ENCODE measurements around the gene CT45A8. TPM values are rescaled to one million over a fixed set of nuclear protein-coding genes. Genes with fewer than 3 reads are reported as not detected.
"Not testable (repeated sequence)": the region's sequence is repeated elsewhere in the genome, so short reads cannot be mapped to it uniquely, and the experiment has no call there.

CT45A8 gene, protein sequence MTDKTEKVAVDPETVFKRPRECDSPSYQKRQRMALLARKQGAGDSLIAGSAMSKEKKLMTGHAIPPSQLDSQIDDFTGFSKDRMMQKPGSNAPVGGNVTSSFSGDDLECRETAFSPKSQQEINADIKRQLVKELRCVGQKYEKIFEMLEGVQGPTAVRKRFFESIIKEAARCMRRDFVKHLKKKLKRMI
- polyA plus RNA-seq (2012; ENCODE audit: missing spikeins): not detected

- DNase-seq (ENCODE audit: insufficient read length); FAIRE-seq: not testable (repeated sequence)
Measured at GRCh38 chrX:135854438-135854837, at the start of gene CT45A8. Gene CT45A8 (minus strand): TSS chrX:135854538. CDS start chrX:135850783, 3,755 bp downstream.

DNA sequence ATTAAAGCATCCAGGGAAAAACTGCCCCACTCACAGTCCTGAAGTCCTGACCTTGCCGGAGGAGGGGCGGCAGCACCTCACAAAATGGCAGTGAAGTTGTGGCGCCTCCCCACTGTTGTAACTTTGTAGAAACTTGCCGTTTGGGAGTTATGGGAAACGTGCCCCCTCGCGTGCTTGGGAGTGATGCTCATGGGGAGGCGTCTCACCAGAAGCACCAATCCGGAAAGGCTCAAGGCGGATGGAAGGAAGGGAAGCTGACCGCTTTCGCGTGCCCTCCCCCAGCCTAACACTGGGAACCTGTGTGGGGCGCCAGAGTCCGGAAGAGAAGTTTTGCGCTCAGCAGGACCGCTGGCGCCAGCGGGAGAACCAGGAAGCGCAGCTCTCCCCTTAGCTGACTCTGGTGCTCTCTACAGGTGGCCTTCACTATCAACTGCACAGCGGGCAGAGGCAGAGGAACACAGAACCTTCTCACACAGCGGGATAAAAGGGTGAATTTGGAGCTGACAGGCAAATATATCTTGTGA, 39.0 kb upstream of the CT45A8 start, which contains the start of the genes CT45A10 and SAGE1:
Gene CT45A10 (minus strand): TSS at position 151 of the 524 bp plus-strand sequence. CDS start 8,100 bp downstream, outside the sequence.
Gene SAGE1 (plus strand): TSS at position 423 of the 524 bp plus-strand sequence. CDS start 2,527 bp downstream, outside the sequence.
- FAIRE-seq (no peak), DNase-seq (ENCODE audit: insufficient read length) (no peak)
- TF ChIP-seq TAF1 (IDR thresholded peaks at IDR 0.05; ENCODE audit: borderline replicate concordance, low read depth, low read length) (no peak), POLR2A (IDR thresholded peaks at IDR 0.05; ENCODE audit: low read depth, low read length) (no peak), POLR2AphosphoS5 (IDR thresholded peaks at IDR 0.05; ENCODE audit: low read depth, low read length) (no peak)

DNA sequence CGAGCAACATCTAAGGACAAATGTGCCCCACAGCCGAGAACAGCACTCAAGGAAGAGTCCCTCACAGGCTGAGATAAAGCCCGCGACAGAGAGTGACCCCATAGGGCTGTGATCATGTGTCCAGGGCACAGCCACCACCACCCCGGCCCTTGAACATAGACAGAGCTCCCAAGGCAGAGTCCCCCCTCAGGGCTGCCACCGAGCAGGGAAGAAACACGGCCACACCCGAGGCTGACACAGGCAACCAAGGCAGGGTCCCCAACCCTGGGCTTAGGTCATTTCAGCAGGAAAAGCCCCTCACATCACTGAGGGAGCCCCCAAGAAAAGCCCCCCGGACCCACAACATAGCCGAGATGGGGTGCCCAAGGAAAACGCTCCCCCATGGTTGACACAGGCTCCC, 38.4 kb upstream of the CT45A8 start:
- FAIRE-seq: no peak
- no peak for DNase-seq (ENCODE audit: insufficient read length)
- TF ChIP-seq POLR2A (IDR thresholded peaks at IDR 0.05; ENCODE audit: low read depth, low read length) (no peak), TAF1 (IDR thresholded peaks at IDR 0.05; ENCODE audit: borderline replicate concordance, low read depth, low read length) (no peak), POLR2AphosphoS5 (IDR thresholded peaks at IDR 0.05; ENCODE audit: low read depth, low read length) (no peak)

- no peak for FAIRE-seq
- TF ChIP-seq POLR2AphosphoS5 (IDR thresholded peaks at IDR 0.05; ENCODE audit: low read depth, low read length): no peak
- no peak for TF ChIP-seq TAF1 (IDR thresholded peaks at IDR 0.05; ENCODE audit: borderline replicate concordance, low read depth, low read length)
- no peak for TF ChIP-seq POLR2A (IDR thresholded peaks at IDR 0.05; ENCODE audit: low read depth, low read length)
- no peak for DNase-seq (ENCODE audit: insufficient read length)
Measured at GRCh38 chrX:135890087-135890585, 35.8 kb upstream of the CT45A8 start.

- not testable (repeated sequence) for FAIRE-seq; DNase-seq (ENCODE audit: insufficient read length)
Measured at GRCh38 chrX:135888976-135889375, 34.6 kb upstream of the CT45A8 start.

- FAIRE-seq; DNase-seq (ENCODE audit: insufficient read length): not testable (repeated sequence)
Measured at GRCh38 chrX:135888230-135888629, 33.9 kb upstream of the CT45A8 start.

DNA sequence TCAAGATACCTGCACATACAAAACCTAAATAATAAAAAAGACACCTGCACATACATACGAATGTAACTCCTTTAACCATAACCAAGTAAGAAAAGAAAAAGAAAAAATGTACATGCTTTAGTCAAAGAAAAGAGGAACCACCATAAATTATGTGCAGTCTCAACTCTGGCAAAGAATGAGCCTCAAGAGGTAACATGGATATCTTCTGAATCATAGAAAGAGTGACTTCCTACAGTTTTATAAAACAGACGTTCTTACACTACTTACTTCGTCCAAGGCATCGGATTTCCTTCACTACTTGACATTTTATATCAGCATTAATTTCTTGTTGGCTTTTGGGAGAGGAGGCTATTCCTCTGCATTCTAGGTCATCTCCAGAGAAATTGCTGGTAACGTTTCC, 28.4 kb upstream of the CT45A8 start:
- DNase-seq (ENCODE audit: insufficient read length); FAIRE-seq: not testable (repeated sequence)

DNA sequence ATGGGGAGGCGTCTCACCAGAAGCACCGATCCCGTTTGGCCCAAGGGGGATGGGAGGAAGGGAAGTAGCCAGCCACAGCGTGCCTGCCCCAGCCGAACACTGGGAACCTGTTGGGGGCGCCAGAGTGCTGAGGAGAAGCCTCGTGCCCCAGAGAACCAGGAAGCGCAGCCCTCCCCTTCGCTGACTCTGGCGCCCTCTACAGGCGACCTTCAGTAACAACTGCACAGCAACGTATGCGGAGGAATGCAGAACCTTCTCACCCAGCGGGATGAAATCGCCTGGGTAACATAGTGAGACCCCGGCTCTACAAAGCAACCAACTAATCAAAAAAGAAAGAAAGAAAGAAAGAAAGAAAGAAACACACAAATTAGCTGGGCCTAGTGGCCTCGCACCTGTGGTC, 17.4 kb upstream of the CT45A8 start, which contains the start of gene CT45A9:
Gene CT45A9 (minus strand): TSS at position 101 of the 400 bp plus-strand sequence. CDS start 3,751 bp downstream, outside the sequence.
- not testable (repeated sequence) for DNase-seq (ENCODE audit: insufficient read length); FAIRE-seq

- DNase-seq (ENCODE audit: insufficient read length); FAIRE-seq: not testable (repeated sequence)
Measured at GRCh38 chrX:135837180-135837579, 17.2 kb downstream of the CT45A8 start, which contains the start of gene CT45A7. Gene CT45A7 (minus strand): TSS chrX:135837280. CDS start chrX:135833533, 3,747 bp downstream.

- not testable (repeated sequence) for FAIRE-seq; DNase-seq (ENCODE audit: insufficient read length)
Measured at GRCh38 chrX:135819912-135820311, 34.4 kb downstream of the CT45A8 start, which contains the start of gene CT45A2. Gene CT45A2 (minus strand): TSS chrX:135820012. CDS start chrX:135816265, 3,747 bp downstream.

DNA sequence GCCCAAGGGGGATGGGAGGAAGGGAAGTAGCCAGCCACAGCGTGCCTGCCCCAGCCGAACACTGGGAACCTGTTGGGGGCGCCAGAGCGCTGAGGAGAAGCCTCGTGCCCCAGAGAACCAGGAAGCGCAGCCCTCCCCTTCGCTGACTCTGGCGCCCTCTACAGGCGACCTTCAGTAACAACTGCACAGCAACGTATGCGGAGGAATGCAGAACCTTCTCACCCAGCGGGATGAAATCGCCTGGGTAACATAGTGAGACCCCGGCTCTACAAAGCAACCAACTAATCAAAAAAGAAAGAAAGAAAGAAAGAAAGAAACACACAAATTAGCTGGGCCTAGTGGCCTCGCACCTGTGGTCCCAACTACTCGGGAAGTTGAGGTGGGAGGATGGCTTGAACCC, 51.7 kb downstream of the CT45A8 start, which contains the start of gene CT45A6:
Gene CT45A6 (minus strand): TSS at position 101 of the 400 bp plus-strand sequence. CDS start 3,794 bp downstream, outside the sequence.
- DNase-seq (ENCODE audit: insufficient read length); FAIRE-seq: not testable (repeated sequence)

All from GM12892 (cell line).